HG02970 (cell line): ENCODE results near the gene EMILIN3.

Source experiments
- ATAC-seq: cut with Tn5 transposase; IDR thresholded peaks from one replicate; pipeline ENCODE4 v1.9.1; 2021; ENCODE audit warnings: mild to moderate bottlenecking, moderate library complexity, moderate number of reproducible peaks; ENCODE audit not compliant: unreplicated experiment, low FRiP score

The EMILIN3 gene, protein sequence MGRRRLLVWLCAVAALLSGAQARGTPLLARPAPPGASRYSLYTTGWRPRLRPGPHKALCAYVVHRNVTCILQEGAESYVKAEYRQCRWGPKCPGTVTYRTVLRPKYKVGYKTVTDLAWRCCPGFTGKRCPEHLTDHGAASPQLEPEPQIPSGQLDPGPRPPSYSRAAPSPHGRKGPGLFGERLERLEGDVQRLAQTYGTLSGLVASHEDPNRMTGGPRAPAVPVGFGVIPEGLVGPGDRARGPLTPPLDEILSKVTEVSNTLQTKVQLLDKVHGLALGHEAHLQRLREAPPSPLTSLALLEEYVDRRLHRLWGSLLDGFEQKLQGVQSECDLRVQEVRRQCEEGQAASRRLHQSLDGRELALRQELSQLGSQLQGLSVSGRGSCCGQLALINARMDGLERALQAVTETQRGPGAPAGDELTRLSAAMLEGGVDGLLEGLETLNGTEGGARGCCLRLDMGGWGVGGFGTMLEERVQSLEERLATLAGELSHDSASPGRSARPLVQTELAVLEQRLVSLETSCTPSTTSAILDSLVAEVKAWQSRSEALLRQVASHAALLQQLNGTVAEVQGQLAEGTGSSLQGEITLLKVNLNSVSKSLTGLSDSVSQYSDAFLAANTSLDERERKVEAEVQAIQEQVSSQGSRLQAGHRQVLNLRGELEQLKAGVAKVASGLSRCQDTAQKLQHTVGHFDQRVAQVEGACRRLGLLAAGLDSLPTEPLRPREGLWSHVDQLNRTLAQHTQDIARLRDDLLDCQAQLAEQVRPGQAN

DNA sequence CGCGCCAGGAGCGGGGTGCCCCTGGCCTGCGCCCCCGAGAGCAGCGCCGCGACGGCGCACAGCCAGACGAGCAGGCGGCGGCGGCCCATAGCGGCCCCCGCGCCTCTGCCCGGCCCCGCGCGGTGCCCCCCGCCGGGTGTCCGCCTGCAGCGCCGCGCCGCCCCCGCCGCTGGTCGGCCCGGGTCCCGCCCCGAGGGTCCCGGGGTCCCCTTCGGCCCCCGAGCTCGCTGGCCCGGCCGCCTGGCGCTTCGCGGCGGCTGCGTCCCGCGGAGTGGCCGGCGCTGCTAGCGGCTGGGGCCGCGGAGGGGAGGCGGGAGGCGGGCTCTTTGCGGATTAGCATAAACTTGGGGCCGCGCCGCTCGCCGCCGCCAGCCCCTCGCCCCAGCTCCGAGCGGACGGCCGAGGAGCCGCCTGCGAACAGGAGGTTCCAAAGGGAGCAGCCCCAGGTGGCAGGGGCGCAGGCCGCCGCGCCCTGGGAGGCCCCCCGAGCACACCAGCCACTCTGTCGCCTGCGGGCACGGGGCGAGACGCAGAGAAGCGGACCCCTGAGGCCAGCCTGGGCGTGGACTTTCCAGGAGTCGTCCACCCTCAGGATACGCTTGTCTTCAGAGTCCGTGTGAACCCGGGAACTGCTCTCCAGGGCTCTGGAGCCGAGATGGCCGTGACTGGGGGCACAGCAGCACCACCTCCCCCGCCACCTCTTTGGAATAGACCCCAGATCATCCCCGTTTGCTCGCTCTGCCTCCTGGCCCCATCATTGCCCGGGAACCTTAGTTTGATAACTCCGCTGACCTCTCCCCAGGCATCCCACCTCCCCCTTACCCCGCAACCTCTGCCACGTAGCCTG lies at the start of gene EMILIN3:
TSS of gene EMILIN3 (minus strand) at position 273 of the 847 bp plus-strand sequence. CDS start at position 89, 184 bp downstream.
- ATAC-seq, result no peak

DNA sequence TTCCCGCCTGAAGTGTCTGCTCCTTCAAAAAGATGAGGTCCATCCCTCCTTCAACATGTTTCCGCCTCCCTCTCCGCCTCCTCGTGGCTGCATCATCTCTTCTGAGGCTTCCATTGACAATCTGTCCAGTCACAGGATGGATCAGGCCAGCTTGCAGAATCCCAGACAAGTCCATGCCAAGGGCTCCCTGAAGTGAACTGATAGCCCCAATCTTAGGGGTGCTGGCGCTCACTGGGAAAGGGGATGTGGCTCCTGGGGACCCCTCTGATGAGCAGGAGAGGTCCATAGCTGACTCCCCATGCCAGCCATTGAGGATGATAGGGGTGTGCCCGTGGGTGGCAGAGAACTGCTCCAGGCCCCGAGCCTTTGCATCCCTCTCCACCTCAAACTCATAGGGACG lies 48.6 kb upstream of the EMILIN3 start:
- no peak for ATAC-seq

DNA sequence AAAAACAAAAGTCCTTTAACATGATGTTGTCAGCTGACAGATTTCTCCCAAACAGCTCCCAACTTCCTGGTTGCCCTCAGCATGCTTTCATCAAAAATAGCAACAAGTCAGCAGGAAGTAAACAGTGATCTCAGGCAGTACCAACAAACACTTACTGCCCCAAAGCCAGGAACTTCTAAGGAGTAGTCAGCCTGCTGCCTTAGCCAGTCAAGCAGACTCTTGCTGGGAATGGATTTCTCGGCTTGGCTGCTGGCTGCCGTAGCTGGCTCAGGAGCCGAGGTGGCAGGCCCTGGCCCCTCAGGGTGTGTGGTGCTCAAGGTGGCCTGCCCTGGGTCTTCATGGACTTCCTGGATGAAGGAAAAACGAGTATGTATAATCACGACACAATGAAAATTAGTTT lies 46.6 kb upstream of the EMILIN3 start:
- no peak for ATAC-seq

DNA sequence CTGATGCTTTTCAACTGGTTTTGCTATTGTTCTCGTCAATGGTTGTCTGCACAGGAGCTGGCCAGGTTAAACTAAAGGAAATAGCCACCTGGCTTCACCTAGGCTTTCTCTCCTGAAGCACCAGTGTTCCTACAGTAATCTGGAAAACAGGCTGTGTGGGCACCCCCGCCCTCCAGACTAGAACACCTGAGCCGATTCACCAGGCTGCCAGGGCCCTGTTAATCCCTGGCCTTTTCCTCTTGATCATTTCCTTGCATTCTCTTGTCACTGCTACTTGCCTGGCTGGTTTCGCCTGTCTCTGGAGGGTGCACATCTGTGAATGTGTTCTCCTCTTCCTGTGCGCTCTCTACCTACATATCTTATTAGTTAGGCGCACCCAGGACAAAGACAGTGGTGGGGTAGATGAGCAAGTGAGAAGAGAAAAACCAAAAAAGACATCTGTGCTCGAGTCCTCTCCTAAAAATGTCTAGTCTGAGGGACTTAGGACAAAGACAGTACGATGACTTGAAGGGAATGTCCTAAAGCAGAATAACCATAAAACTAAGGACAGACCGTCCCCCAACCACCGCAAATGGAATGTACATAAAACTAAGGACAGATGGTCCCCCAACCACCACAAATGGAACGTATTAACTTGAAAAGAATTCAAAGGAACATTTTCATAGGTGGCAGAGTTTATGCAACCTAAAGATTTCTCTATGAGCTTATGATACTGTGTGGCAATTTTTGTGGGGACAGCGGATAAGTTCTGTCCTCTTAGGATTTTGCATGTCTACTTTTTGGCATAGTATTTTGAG lies 45.9 kb upstream of the EMILIN3 start:
- no peak for ATAC-seq

DNA sequence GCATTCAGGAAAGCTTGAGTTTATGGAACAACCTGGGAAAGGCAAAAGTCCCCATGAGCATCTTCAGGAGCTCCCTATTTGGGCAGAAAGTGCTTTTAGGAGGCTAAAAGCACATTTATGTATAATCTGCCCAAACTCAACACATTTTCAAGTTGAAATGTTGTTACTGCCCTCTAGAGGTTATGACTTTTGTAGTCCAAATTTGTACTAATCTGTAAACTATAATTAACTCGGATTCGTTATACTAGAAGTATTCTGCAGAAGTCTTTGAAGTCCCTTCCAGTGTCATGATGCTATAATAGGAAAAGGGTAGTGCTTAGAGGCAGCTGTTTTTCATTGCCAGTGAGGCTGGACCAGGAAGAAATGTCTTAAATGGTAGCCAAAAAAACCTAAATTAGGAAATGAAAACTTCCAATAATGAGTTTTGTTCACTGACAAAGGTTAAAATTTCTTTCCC lies 44.8 kb upstream of the EMILIN3 start:
- ATAC-seq, result no peak

DNA sequence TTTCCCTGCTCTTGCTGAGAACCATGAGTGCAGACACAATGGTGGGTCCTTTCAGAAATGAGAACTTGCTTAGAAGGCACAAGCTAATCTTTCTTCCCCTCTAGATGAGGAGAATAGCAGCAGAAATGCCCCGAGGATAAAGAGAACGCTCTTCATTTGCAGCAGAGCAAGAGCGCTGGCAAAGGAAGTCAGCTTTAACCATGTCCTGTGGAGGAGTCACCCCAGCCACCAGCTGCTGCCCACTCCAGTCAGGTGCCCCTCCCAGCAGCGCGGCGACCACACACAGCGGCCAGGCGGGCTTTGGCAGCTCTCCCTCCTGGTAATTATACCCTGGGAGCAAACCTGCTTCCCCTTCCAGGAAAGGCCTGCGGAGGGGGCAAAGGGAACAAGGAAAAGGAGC lies 42.4 kb upstream of the EMILIN3 start:
- ATAC-seq, result no peak

DNA sequence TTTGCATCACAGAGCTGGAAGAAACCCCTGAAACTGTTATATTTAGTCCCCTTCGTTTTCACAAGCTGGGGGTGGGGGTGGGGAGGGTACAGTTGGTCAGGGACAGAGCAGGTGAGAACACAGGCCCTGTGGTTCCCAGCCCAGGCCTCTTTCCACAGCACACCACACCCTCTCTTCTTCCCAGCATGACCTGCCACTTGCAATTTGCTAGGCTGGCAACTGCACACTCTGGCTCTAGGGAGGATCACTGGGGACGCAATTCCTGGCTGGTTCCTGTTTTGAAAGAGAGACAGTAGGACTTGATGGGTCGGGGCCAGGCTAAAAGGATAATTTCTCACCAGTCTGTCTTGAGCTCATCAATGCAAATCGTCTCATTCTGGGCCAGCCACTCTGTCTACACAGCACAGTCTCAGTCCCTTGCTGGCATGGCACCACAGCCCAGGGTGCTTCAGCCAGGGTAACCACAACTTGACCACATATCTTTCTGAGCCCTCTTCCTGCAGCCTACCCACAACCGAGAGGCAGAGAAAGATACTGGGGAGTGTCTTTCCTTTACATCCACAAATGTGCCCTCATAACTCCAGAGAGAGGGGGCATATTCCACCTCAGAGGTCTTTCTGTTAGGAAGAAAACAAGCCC lies 41.7 kb upstream of the EMILIN3 start:
- no peak for ATAC-seq

DNA sequence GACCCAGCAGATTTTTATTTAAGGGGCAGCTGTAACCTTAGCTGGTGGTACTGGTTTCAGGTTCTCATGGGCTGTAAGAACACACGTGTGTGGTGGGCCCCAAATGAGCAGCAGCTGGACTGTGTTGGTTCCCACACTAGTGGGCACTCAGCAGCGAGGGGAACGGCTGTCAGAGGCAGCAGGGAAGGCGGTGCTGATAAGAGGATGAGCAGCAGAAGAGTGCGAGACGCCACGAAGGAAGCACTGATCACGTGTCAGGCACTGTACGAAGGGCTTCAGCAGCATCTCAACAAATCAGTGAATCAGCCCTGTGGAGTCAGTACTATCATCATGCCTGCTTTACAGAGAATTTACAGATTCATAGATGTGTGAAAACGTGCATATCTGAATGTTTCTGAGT lies 41.0 kb upstream of the EMILIN3 start:
- no peak for ATAC-seq

DNA sequence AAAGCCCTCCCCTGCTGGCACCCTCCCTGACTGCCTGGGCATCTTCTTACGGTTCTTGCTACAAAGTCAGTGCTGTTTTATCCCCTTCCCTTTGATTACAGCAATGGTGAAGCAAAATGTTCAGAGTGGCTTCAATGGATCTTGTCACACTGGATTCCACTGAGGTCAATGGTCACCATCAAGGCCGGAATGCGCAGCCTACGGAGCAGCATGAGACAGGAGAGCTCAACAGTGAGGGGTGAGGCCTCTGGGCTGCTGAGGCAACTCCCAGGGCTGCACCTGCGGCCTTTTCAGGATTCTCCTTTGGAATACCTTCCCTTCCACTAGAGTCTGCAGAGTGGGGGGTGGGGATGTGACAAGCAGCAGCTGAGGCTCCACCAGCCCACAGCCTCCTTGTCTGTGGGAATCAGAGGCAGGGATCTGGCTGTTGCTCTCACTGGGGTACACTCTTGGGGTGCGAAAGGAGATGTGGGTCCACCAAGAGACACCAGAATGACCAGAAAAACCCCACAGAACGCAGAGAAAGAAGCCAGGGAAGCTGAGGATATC lies 40.4 kb upstream of the EMILIN3 start:
- no peak for ATAC-seq

DNA sequence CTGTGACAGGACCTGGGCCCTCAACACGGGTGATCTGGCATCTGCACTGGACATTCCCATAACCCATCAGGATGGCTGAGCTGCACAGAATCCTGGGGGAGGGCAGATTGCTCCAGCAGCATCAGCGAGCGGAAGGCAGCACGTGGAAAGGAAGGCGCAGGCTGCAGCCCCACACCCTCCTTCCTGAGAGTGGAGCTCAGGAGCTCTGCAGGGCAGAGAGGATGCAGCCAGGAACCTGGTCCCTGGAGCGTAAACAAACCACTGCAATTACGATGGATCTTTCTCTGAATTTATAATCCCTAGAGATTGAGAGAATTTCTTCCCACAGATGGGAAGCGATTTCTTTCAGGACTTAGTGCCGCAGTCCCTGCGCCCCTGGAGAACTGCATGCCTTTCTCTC lies 39.7 kb upstream of the EMILIN3 start:
- no peak for ATAC-seq

DNA sequence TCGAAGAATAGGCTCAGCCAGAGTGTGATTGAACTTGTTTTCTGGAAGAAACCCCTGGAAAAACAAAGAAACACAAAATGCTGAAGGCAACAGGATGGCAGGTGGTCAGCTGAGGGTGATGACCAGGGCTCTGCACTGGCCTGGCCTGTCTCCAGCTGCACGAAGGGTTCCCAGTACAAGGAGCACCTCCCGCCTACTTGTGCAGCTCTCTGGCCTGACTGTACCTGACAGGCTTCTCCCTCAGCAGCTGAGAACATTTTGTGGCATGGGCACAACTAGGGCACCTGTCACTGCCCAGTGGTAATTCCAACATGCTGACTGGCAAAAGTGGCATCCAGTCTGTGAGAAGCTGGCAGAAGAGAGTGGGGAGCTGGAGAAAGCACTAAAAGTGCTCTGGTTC lies 38.8 kb upstream of the EMILIN3 start:
- ATAC-seq, result no peak

DNA sequence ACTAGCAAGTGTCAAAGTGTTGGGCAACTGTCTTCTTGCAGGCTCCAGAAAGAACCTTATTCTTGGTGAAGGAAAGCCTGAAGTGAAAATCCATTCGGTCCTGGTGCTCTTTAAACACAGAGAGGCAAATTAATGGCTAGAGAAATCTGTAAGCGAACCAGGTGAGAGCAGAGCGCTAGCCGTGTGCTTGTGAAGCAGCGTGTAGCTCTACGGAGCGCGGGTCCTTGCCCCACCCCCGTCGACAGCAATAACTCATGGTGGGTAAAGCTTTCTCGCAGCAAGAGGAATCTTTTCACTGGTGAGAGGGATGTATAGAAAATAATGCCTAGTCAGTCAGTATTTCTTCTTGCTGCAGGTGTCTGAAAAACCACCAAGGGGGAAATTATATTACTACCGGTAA lies 37.0 kb upstream of the EMILIN3 start:
- no peak for ATAC-seq

DNA sequence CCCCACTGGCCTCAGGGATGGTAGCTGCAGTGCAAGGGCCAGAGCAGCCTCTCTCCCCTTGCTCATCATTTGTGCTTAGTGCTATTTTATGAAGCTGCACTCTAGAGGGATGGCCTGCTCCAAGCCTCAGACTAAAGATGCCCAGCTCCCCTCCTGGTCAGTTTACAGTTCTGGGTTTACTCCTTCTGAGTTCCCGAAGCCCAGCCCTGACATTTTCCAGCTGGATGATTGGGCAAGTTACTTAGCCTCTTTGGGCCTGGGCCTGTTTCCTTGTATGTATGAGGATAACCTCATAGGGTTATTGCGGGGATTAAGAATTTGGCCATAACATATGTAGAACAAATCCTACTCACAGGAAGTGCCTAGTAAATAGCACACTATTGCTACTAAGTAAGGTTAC lies 31.8 kb upstream of the EMILIN3 start:
- ATAC-seq, result no peak

DNA sequence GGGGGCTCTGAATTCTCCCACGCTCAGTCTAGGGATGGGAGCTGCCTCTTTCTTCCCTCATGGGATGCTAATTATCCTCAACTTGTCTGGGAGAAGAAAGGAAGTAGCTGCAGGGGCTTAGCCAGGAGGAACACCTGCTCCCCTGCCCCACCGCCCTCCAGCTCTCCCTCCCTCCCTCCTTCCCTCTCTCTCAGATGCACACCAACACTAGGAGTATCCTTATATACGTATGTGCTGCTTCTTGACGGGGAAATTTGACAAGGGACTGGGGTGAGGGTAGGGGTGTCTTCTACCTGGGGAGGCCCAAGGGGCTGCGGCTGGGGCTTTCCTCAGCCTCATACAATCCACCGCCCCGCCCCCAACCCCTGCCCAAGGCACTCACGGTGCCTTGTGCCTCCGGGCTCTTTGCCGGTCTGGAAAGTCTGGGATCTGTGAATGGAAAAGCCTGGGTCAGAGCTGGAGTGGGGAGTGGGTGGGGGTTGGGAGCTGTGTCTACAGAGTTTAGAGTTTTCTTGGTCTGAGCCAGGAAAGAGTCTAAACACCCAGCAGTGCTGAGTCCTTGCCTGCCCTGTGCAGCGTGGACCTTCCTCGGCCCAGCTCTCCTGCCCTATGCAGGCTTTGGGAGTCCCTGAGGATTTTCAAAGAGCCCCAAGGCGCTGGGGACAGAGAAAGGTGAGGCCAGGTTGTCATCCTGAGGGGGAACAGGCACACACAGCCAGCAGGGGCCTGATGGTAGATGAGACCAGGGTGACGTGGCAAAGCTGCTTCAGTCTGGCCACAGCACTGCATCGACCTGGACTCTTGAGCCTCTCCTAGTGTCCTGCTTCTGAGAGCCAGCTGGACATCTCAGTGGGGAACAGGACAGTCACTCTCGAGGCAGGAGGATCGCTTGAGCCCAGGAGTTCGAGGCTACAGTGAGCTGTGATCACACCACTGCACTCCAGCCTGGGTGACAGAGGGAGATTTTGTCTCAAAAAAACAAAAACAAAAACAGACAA lies 29.3 kb upstream of the EMILIN3 start:
- no peak for ATAC-seq

DNA sequence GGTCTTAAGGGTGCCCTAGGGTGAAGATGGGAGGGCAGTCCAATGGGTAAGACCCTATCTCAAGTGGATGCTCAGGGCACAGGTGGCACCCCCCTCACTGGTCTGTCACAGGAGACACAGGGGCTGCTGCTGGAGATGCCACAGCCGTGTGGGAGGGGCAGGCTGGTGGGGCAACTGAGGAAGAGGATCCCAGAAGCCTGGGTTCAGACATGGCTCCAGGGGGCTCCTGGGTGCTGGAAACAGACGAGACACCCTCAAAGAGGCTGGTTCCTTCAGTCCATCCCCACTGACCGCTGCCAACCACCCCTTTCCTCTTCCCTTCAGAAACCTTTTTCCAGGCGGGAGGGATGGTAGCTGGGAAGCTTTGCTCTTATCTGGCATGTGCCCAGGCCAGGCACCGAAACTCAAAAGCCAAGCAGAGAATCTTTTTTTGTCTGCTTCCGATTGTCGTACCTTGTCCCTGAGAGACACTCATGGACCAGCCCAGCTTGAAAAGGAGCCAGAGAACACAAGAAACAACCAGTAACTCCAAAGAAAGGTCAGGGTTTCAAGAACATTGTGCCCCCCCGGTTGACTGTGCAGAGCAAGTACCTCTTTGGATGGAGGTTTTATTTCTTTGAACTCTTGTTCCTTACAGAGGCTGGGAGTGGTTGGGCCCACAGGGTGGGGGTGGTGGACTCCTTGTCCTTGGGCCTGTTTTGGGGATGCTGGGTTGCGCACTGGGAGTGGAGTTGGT lies 28.5 kb upstream of the EMILIN3 start:
- ATAC-seq, result no peak

DNA sequence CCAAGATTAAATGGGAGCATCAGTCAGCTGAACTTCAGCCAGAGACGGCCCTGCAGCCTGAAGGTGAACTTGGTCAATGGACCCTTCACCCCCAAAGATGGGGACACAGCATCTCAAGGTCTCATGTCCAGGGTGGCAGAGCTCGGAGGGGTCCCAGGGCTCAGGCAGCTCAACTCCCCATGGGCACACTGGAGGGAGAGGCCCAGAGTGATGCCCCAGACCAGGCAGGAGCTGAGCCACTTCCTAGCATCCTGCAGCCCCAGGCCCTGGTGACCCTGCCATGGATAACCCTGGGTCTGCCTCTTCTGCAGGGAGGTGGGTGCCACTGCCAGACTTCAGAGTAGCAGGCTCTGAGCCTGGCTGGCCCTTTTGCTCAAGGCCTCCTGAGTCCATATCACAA lies 27.5 kb upstream of the EMILIN3 start:
- no peak for ATAC-seq

DNA sequence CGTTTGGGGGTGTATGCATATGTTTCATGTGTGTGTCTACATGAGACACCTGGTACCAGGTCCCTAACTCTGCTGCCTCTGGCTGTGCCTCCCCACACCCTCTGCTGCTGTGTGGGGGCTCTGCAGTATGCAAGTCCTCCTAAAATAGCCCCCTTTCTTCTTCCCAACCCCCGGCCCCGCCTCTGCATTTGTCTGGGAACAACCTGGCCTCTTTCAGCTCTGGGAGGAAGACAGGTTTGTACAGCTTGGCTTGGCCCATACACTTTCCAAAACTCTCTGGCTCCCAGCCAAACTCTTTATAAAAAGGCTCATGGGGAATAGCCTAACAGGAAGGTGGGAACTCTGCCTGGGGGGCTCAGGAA lies 27.1 kb upstream of the EMILIN3 start:
- no peak for ATAC-seq
